Ovary (tissue), 9 donors: ENCODE data around the gene CACNA2D3. TPM values are rescaled to one million over a fixed set of nuclear protein-coding genes. Genes with fewer than 3 reads are reported as not detected.

Source experiments
- DNase-seq, 5 donors: peaks; one replicate each; pipeline ENCODE4 v3.0.0-alpha.2; 2019 to 2020
- H3K27ac ChIP-seq, 2 donors: fragments of 200-600 bp; one replicate each; pipeline versions ENCODE4 v1.5.1 to v1.8.0; 2019 to 2022
- H3K27me3 ChIP-seq: fragments of 200-600 bp; one replicate; pipeline ENCODE4 v1.8.0; 2022
- H3K36me3 ChIP-seq: fragments of 200-600 bp; sonication (generic); one replicate; pipeline ENCODE4 v1.5.1; 2019
- H3K4me1 ChIP-seq: one replicate; pipeline ENCODE4 v1.8.1; 2013; ENCODE audit warnings: mild to moderate bottlenecking, moderate library complexity; ENCODE audit not compliant: insufficient read depth
- H3K4me3 ChIP-seq: fragments of 200-600 bp; sonication (generic); one replicate; pipeline ENCODE4 v1.5.1; 2017
- H3K9me3 ChIP-seq, 2 donors: fragments of 200-600 bp in 1 of 2; sonication (generic) in 1 of 2; one replicate each; pipeline versions ENCODE4 v1.5.1 to v1.8.1; 2013 to 2019; ENCODE audit warnings: mild to moderate bottlenecking in 1 of 2, moderate library complexity in 1 of 2
- EP300 ChIP-seq: sonication (generic); formaldehyde crosslinking; IDR thresholded peaks from one replicate; pipeline ENCODE4 v1.6.1; 2017; ENCODE audit warnings: antibody characterized with exemption
- POLR2A ChIP-seq: fragments of 450-650 bp; IDR thresholded peaks from one replicate; pipeline ENCODE4 v1.6.1; 2017; ENCODE audit warnings: antibody characterized with exemption, mild to moderate bottlenecking, moderate library complexity
- WGBS, 3 donors: extraction: QIAGEN DNeasy Blood & Tissue Kit in 1 of 3; methylation state at CpG; one replicate each; pipeline versions ENCODE4 v1.1.5 to v1.1.7; 2013 to 2017; 5-methylcytosine and 5-hydroxymethylcytosine counted together
- intact Hi-C, 4 donors: fragments of 100-400 bp; cut with DNase I; formaldehyde crosslinking; loops; one replicate each; pipeline versions ENCODE4 v1.11.0 to v1.15.1; 2022 to 2023
- polyA plus RNA-seq, 2 donors: library from polyadenylated mRNA; stranded (reverse); fragments of 200-250 nt in 1 of 2; fragments of 350-450 nt in 1 of 2; fragmentation: Illumina TruSeq in 1 of 2; extraction: RNeasy Lipid Tissue Mini Kit (QIAGEN cat#74804) in 1 of 2; gene quantifications; one replicate each; pipeline ENCODE4 v1.2.3, GENCODE V29; 2013 to 2014
- total RNA-seq, 7 donors: library from RNA; depleted of rRNA in 2 of 7; stranded (reverse); fragments of >200 nt in 2 of 7; fragmentation: NEBNext Ultra II Directional in 3 of 7; extraction: Animal tissue kit (Norgen Biotek cat#: 25700) in 3 of 7; gene quantifications; one replicate each; pipeline versions ENCODE4 v1.1.0 to v1.2.4, GENCODE V29; 2016 to 2023
- TF ChIP-seq, protein P1 (sequence below), 3 donors: fragments of 450-650 bp in 2 of 3; fragments of 200-600 bp in 1 of 3; IDR thresholded peaks; one replicate each; pipeline versions ENCODE4 v1.5.1 to v1.8.0; 2016 to 2022; ENCODE audit warnings: antibody characterized with exemption in 3 of 3, mild to moderate bottlenecking in 1 of 3
- donor health status: DM: no; HTN: no; CAD: no; lungs with moderate emphysema.
- donor health status: DM: no; HTN: no; CAD: no.
- donor health status: Bipolar disorder and iron deficiency.
- donor health status: DM: yes; HTN: yes; CAD: no.
- donor health status: DM: no; HTN: no; CAD: no.
- donor health status: DM: yes; HTN: yes; CAD: no.

CACNA2D3 gene
- total and polyA plus RNA-seq, 9 donors: 2.0 to 10.1 (median 4.7) TPM

DNA sequence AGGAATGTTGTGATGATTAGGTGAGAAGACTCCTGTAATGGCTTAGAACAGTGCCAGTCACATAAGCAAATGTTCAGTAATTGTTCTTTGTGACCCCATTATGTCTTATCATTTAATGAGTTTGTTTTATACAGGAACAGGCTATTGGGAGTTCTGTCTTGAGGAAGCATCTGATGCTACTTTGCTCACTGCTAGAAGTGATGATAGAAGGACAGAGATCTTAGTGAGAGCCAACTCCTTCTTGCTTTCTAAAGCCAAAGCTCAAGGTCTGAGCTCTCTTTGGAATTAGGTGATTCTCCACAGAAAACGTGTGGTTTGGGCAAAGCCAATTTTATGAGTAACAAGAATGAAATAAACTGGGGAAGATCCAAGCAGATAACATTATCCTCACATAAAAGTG, 590.7 kb downstream of the CACNA2D3 start:
- H3K36me3 ChIP-seq: no peaks in the 10 kb centered on the region
- H3K9me3 ChIP-seq: no peaks in the 10 kb centered on the region
- TF ChIP-seq, protein P1, sequence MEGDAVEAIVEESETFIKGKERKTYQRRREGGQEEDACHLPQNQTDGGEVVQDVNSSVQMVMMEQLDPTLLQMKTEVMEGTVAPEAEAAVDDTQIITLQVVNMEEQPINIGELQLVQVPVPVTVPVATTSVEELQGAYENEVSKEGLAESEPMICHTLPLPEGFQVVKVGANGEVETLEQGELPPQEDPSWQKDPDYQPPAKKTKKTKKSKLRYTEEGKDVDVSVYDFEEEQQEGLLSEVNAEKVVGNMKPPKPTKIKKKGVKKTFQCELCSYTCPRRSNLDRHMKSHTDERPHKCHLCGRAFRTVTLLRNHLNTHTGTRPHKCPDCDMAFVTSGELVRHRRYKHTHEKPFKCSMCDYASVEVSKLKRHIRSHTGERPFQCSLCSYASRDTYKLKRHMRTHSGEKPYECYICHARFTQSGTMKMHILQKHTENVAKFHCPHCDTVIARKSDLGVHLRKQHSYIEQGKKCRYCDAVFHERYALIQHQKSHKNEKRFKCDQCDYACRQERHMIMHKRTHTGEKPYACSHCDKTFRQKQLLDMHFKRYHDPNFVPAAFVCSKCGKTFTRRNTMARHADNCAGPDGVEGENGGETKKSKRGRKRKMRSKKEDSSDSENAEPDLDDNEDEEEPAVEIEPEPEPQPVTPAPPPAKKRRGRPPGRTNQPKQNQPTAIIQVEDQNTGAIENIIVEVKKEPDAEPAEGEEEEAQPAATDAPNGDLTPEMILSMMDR (IDR thresholded peaks at IDR 0.05): no peak
- no peak for TF ChIP-seq POLR2A
- no peak for TF ChIP-seq EP300
- no peaks in the 10 kb centered on the region for H3K4me1 ChIP-seq
- intact Hi-C loops: no loop called here
- no peak overlapping the region for H3K4me3 ChIP-seq
- H3K27me3 ChIP-seq: no peaks in the 10 kb centered on the region
- WGBS, 3 donors: 24 to 36% (median 30%) methylated on average over 1 of the region's 1 CpG
- no peak for DNase-seq
- no peak overlapping the region for H3K27ac ChIP-seq

DNA sequence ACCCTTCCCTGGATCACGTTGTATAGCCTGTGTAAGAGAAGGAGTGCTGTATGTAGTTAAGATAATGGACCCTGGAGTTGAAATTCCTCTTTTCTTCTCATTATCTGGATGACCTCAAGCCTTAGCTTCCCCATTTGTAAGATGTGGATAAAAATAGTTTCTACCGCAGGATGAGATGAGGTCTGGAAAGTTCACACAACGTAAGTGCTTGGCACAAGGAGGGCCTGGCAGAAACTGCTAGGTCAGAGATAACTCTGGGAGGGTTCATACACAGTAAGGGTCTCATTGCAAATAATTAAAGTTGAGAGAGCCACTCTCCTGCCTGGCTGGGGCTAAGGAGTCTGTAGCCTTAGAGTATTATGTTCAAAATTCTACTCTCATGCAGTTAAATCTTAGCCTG, 591.1 kb downstream of the CACNA2D3 start:
- H3K9me3 ChIP-seq: no peaks in the 10 kb centered on the region
- 63 to 69% (median 67%) methylated on average over 3 of the region's 3 CpGs for WGBS, 3 donors

DNA sequence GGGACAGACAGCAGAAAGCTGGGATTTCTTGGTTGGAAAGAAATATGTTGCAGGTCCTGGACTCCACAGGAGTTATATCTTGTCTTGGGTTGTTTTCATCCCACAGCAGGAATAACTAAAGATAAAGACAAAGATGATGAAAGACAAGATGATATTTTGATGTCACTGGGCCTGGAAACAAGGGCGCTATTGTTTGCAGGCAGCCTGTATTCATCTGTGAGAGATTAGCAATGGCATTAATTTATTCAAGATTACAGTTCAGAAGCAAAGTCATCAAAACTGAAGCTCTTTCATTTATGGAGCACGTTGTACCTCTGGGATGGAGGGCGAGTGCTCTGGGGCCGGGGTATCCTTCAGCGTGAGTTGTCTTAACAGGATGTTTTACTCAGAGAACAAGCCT, 591.7 kb downstream of the CACNA2D3 start:
- WGBS, 3 donors: 88 to 90% (median 90%) methylated on average over 5 of the region's 5 CpGs
- TF ChIP-seq POLR2A: no peak
- no peak for TF ChIP-seq EP300
- TF ChIP-seq, protein P1 (IDR thresholded peaks at IDR 0.05): no peak
- no peaks in the 10 kb centered on the region for H3K27me3 ChIP-seq
- no peak for DNase-seq
- no peaks in the 10 kb centered on the region for H3K36me3 ChIP-seq
- intact Hi-C loops: no loop called here
- no peak overlapping the region for H3K4me3 ChIP-seq
- no peak overlapping the region for H3K27ac ChIP-seq
- no peaks in the 10 kb centered on the region for H3K4me1 ChIP-seq
- no peaks in the 10 kb centered on the region for H3K9me3 ChIP-seq

More for the DNA sequence above, 591.1 kb downstream of the CACNA2D3 start:
- no peak for TF ChIP-seq POLR2A
- Histone ChIP-seq H3K4me3 (no peak overlapping the region), H3K27me3 (no peaks in the 10 kb centered on the region), H3K27ac (no peak overlapping the region), H3K4me1 (no peaks in the 10 kb centered on the region), H3K36me3 (no peaks in the 10 kb centered on the region)
- intact Hi-C loops: no loop called here
- no peak for DNase-seq

DNA sequence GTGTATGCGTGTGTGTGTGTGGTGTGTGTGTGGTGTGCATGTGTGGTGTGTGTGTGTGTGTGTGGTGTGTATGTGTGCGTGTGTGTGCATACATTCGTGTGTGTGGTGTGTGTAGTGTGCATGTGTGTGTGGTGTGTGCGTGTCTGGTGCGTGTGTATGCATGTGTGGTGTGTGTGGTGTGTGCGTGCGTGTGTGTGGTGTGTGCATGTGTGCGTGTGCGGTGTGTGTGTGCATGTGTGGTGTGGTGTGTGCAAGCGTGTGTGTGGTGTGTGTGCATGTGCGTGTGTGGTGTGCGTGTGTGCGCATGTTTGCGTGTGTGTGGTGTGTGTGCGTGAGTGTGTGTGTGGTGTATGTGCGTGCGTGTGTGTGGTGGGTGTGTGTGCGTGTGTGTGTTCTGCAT, 595.2 kb downstream of the CACNA2D3 start:
- TF ChIP-seq POLR2A (no peak), EP300 (no peak)
- TF ChIP-seq, protein P1 (IDR thresholded peaks at IDR 0.05): no peak
- Histone ChIP-seq H3K27ac (no peak overlapping the region), H3K4me3 (no peak overlapping the region), H3K9me3 (no peaks in the 10 kb centered on the region), H3K27me3 (no peaks in the 10 kb centered on the region), H3K36me3 (no peaks in the 10 kb centered on the region), H3K4me1 (no peaks in the 10 kb centered on the region)
- intact Hi-C loops: no loop called here
- WGBS, 3 donors: 93 to 95% (median 95%) methylated on average over 18 of the region's 18 CpGs
- DNase-seq: no peak

DNA sequence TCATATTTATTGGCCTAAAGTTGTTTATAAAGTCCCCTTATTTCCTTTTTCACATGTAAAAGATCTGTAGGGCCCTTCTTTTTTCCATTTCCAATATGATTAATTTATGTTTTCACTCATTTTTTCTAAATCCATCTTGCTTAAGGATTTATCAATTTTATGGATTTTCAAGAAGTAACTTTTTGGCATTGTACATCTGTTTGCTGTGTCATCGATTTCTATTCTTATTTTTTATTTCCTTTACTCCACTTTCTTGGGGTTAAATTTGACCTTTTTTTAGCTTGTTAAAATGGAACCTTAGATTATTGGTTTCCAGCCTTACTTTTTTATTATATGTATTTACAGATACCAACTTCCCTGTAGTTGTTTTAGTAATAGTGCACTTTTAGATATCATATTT, 597.6 kb downstream of the CACNA2D3 start:
- Histone ChIP-seq H3K4me3 (no peak overlapping the region), H3K36me3 (no peaks in the 10 kb centered on the region), H3K9me3 (no peaks in the 10 kb centered on the region), H3K27me3 (no peaks in the 10 kb centered on the region), H3K27ac (no peak overlapping the region), H3K4me1 (no peaks in the 10 kb centered on the region)
- intact Hi-C loops: no loop called here
- TF ChIP-seq EP300 (no peak), POLR2A (no peak)
- TF ChIP-seq, protein P1 (IDR thresholded peaks at IDR 0.05): no peak
- no peak for DNase-seq
- WGBS, 3 donors: 89 to 96% (median 90%) methylated on average over 1 of the region's 1 CpG
